LHCN-M2 (cell line): ENCODE measurements around the gene STAM. TPM values are rescaled to one million over a fixed set of nuclear protein-coding genes. Genes with fewer than 3 reads are reported as not detected.
A peak's percentile ranks its signal among the peaks of the same experiment; 100 is the strongest.
"Not testable (repeated sequence)": the region's sequence is repeated elsewhere in the genome, so short reads cannot be mapped to it uniquely, and the experiment has no call there.

Experiments used
- DNase-seq: peaks from one replicate; pipeline ENCODE4 v3.0.0-alpha.2; 2012; ENCODE audit warnings: low read depth
- total RNA-seq: library from RNA; depleted of rRNA; stranded (reverse); fragments of >200 nt; gene quantifications from 2 replicates; pipeline ENCODE4 v1.2.3, GENCODE V29; 2014

Gene STAM
- total RNA-seq, 1 experiment from 2014 or later, result 51.7 TPM

- no peak for DNase-seq
Measured at GRCh38 chr10:17675638-17676037, 31.7 kb downstream of the STAM start.

GRCh38 chr10:17676919-17677318 lies 33.0 kb downstream of the STAM start:
- no peak for DNase-seq

DNA sequence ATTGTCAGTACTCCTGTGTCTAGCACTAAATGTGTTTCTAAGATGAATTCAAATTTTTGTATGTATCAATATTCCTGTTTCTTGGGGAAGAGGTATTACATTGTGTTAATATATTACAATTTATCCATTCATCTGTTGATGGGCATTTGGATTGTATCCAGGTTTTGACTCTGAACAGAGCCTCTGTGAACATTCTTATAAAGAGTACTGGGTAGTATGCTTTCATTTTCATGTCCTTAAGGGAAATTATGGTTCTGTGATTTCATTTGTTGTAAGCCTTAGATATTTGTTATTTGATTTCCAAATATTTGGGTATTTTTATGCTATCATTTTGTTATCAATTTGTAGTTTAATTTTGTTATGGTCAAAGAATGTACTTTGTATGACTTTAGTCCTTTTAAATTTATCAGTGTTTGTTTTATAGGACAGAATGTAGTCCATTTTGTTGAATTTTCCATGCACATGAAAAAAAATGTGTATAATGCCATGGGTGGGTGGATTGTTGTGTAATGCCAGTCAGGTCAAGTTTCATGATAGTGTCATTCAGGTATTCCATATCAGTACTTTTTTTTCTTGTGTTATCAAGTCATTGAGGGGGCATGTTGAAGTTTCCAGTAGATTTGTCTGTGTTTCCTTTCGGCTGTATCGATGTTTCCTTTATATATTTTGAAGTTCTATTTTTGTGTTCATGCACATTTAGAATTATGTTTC lies 38.4 kb downstream of the STAM start:
- DNase-seq, result no peak

DNA sequence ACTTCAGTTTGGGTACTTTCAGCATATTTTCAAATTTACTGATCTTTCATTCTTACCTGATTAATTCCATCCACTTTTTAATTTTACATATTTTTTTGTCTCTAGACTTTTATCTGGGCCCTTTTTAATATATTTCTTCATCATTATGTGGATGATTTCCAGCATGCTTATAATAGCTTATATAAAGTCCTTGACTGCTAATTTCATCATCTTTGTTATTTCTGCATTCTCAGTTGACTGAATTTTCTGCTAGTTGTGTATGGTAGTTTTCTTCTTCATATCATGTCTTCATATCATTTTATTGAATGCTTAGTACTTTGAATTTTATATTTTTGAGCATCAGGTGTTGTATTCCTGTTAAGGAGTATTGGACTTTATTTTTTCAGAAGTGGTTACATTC lies 39.6 kb downstream of the STAM start:
- DNase-seq, result no peak

GRCh38 chr10:17684537-17684936 lies 40.6 kb downstream of the STAM start:
- no peak for DNase-seq

- DNase-seq, result no peak
Measured at GRCh38 chr10:17685233-17685840, 41.4 kb downstream of the STAM start.

DNA sequence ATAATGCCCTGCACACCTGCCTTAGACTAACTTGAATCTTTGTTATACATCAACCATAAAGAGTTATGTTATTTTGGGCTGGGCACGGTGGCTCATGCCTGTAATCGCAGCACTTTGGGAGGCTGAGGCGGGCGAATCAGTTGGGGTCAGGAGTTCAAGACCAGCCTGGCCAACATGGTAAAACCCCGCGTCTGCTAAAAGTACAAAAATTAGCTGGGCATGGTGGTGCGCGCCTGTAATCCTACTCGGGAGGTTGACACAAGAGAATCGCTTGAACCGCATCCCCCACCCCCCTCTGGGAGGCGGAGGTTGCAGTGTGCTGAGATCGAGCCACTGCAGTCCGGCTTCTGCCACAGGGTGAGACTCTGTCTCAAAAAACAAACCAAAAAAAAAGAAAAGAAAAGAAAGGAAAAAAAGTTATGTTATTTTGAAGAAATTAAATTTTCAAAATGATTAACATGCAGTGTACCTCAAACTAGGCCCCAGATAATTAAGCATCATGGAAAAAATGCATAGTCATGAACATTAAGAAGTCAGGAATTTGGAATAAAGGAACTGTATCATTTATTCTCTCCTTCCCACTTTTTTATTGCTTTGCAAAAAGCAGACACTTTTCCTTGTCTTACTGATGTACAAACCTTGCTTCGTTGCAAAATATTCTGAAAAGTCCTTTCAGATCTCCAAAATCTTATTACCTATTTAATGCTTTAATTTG lies 43.3 kb downstream of the STAM start:
- no peak for DNase-seq

DNA sequence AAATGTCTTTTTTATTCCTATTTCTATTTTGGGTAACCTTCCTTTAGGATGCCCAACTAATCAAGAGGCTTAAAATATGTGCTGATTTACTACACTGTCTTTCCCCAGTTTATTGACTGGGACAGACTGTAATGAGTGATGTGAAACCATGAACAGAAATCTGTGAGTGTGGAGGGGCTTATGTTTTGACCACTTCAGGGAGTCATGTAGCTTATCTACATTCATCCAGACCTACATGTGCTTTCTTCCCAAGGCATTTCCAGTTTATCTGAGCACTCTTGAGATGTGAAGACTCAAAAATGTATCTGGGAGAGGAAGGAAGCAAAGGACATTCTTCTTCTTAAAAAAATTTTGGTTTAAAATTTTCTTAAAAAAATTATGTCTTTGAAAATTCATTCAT lies 45.2 kb downstream of the STAM start:
- DNase-seq, result no peak

DNA sequence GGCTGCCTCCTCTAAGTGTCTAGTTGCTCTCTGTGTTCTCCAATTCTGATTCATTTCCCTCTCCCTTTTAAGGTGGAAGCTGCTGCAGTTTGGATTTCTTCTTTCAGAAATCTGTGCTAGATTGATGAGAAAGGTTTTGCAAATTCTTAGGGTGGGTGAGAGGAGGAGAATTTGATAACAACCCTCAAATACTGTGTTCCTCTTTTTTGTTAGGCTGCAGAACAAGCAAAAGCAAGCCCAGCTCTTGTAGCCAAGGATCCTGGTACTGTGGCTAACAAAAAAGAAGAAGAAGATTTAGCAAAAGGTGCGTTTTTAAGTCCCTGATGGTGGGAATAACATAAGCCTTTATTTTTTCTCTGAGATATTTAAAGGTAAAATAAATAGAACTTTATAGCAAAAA lies 49.1 kb downstream of the STAM start:
- DNase-seq, result no peak

GRCh38 chr10:17698696-17699095 lies 54.7 kb downstream of the STAM start:
- DNase-seq, result no peak

DNA sequence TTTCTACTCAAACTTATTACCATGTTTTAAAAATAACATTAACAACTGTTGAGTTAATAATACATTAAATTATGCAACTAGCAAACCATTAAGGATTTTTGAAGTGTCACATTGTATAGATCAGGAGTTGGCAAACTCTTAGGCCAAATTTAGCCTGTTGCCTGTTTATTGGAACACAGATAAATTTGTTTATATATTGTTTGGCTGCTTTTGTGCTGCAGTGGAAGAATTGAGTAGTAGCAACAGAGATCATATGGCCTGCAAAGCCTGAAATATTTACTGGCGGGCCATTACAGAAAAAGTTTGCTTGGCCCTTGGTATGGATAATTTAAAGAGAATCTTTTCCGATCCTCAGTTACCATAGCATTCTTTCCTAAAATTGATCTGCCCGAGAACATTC lies 57.4 kb downstream of the STAM start:
- DNase-seq, result no peak

- peak; percentile 90 for DNase-seq
Measured at GRCh38 chr10:17703706-17704105, 59.8 kb downstream of the STAM start.

- DNase-seq, result no peak
Measured at GRCh38 chr10:17708821-17709220, 64.9 kb downstream of the STAM start.

GRCh38 chr10:17709492-17709891 lies 65.5 kb downstream of the STAM start:
- DNase-seq, result no peak

DNA sequence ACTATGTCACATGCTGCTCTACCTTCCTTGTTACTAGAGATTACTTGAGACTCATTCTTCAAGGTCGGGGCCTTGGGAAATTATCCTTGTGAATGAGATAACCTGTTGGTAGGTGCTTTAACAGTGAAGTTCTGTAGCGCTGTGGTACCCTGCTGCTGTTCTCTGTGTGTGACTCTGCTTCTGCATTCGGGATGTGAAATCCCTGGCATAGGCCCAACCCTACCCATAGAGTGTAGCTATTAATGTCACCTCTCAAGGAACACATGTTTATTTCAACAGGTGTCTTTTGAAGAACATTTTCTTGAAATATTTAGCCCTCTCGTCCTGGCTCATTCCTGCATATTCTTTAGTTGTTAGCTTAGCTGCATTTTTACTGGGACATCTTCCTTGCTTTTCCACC lies 66.2 kb downstream of the STAM start:
- DNase-seq, result no peak

GRCh38 chr10:17712053-17712452 lies 68.1 kb downstream of the STAM start:
- no peak for DNase-seq

GRCh38 chr10:17712717-17713471 lies 68.9 kb downstream of the STAM start:
- DNase-seq, result no peak

GRCh38 chr10:17713758-17714157 lies 69.8 kb downstream of the STAM start:
- DNase-seq, result no peak

GRCh38 chr10:17716161-17716560 lies 72.2 kb downstream of the STAM start:
- DNase-seq, result no peak

DNA sequence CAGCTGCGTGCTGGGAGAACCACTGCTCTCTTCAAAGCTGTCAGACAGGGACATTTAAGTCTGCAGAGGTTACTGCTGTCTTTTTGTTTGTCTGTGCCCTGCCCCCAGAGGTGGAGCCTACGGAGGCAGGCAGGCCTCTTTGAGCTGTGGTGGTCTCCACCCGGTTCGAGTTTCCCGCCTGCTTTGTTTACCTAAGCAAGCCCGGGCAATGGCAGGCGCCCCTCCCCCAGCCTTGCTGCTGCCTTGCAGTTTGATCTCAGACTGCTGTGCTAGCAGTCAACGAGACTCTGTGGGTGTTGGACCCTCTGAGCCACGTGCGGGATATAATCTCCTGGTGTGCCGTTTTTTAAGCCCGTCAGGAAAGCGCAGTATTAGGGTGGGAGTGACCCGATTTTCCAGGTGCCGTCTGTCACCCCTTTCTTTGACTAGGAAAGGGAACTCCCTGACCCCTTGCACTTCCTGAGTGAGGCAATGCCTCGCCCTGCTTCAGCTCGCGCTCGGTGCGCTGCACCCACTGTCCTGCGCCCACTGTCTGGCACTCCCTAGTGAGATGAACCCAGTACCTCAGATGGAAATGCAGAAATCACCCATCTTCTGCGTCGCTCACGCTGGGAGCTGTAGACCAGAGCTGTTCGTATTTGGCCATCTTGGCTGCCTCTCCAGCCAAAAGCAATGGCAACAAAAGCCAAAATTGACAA lies 78.5 kb downstream of the STAM start:
- not testable (repeated sequence) for DNase-seq

DNA sequence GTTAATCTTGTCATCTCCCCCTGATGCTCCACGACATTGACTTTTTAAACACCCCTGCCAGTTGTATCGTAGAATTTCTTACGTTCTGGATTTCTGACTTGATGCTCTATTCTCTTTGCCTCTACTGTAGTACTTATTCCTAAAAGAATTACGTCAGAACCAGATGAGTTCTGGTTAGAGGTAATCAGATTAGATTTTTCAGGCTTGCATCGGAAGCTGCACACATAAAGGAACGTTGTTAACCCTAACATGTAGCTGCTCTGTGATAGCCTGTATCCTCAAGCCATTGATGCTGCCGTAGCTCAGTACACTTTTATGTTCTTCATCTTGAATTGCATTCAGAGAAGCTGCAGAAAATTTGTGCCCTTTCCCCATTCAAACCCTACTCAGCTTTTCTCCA lies 81.8 kb downstream of the STAM start:
- DNase-seq, result no peak

DNA sequence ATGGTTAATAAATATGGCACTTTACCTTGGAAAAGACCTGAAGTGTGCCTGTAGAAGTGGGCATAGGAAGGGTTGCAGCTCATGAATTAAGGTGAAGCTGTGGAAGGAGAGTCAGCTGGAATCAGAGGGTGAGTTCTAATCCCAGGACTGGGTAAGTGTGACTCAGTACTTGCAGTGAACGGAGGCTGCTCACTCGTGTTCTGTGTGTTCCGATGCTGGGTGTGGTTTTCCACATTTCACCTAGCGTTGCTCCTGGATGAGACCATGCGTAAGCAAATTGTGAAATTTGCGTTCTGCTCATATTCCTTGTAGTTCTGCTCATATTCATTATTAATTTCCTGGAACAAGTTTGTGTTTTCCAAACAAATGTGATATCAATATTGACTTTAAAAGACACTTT lies 85.7 kb downstream of the STAM start:
- no peak for DNase-seq
